BLaER1 treated with 17β-estradiol and CSF1 and Interleukin-3, amounts not matched to agents 10 nM and 100 nM (cell line): ENCODE results near the gene KDM3B.
A peak's percentile ranks its signal among the peaks of the same experiment; 100 is the strongest.

Experiments used
- H3K27ac ChIP-seq, 11 experiments: shearing (Covaris generic); formaldehyde crosslinking; 2 replicates each; pipeline ENCODE4 v1.8.1; 2022
- H3K27me3 ChIP-seq, 11 experiments: shearing (Covaris generic); formaldehyde crosslinking; 2 replicates each; pipeline ENCODE4 v1.8.1; 2022
- H3K36me3 ChIP-seq, 11 experiments: shearing (Covaris generic); formaldehyde crosslinking; 2 replicates each; pipeline ENCODE4 v1.8.1; 2022
- H3K4me1 ChIP-seq, 10 experiments: shearing (Covaris generic); formaldehyde crosslinking; 2 replicates each; pipeline ENCODE4 v1.8.1; 2022
- H3K4me2 ChIP-seq, 11 experiments: shearing (Covaris generic); formaldehyde crosslinking; 2 replicates each; pipeline ENCODE4 v1.8.1; 2022
- H3K4me3 ChIP-seq, 10 experiments: shearing (Covaris generic); formaldehyde crosslinking; 2 replicates each; pipeline ENCODE4 v1.8.1; 2022
- H3K9ac ChIP-seq, 11 experiments: shearing (Covaris generic); formaldehyde crosslinking; 2 replicates each; pipeline ENCODE4 v1.8.1; 2022
- H3K9me3 ChIP-seq, 11 experiments: shearing (Covaris generic); formaldehyde crosslinking; replicated peaks in 1 of 11; 2 replicates each; pipeline ENCODE4 v1.8.1; 2022
- H4K20me1 ChIP-seq, 11 experiments: shearing (Covaris generic); formaldehyde crosslinking; 2 replicates each; pipeline ENCODE4 v1.8.1; 2022
- Cebpa-rat ChIP-seq, 11 experiments: shearing (Covaris generic); IDR thresholded peaks; 2 replicates each; pipeline ENCODE4 v1.8.1; 2022

The KDM3B gene

DNA sequence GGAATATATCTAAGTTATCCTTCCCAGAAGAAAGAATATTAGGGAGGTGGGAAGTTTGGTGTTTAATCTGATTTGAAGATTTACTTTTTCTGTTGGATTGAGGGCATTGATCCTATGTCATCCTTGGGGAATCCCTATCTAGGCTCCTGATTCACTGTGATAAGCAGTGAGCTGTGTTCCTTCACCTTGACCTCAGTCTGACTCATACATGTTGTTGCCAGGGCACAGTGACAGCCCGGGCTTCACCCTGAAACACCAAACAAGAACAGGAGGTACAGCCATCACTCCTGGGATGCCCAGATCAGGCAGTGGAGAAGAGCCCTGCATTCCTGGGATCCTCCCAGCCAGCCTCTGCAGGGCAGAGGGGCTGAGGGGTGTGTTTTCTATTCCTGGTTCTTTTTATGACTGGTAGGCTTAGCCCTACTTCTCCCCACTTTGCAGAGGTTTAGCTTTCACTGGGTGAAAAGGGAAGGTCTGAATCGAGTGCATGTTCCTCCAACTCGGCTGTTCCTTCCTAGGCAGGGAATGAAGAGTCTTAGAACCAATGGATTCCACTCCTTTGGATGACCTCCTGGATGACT lies 17.5 kb upstream of the KDM3B start:
- Histone ChIP-seq H3K9me3 (no peaks in the 10 kb centered on the region), H3K27ac (no peak overlapping the region), H3K4me3 (no peak overlapping the region), H3K27me3 (no peaks in the 10 kb centered on the region), H3K36me3 (peaks cover 0 to 2% (median 0%) of the 10 kb centered on the region in 11 experiments; a peak in 4 of 22 replicates), H3K4me1 (peaks cover 28 to 47% (median 40%) of the 10 kb centered on the region in 10 experiments), H3K4me2 (no peak overlapping the region), H4K20me1 (peaks cover 4 to 16% (median 13%) of the 10 kb centered on the region in 11 experiments; a peak in 17 of 22 replicates), H3K9ac (no peak overlapping the region)
- no peak for TF ChIP-seq Cebpa-rat (IDR thresholded peaks at IDR 0.05)

DNA sequence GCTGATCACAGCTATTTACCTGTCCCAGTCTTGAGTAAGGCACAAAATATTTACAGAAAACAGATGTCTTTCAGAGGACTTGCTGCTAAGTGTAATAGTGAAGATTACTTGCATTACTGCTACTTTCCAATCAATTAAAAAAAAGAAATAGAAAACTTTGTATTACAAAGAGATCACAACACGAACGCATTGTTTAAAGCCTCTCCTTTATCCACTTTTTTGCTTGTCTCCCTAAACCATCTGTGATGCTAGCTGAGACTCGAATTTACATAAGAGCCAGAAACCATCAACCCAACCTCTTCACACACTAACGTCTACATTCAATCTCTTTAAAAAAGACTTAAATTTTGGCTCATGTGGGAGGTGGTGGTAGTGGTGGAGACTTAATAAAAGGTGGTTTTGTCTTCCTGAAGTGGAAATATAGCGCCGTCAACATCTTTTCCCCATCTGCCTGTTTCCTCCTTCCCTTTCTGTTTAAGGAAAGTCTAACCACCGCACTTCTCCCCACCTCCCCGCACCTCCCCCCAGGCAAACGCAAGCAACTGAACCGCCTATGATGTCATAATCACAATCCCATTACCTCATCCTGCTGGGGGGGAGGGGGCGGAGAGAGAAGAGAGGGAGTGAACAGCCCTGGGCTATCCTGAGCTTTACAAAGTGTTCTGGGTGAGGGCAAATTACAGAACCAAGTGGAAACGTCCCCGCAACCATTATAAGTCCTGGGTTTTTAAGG lies 15.4 kb upstream of the KDM3B start:
- H3K4me3 ChIP-seq = peak overlapping the region; percentile 75 to 89 (median 84)
- H4K20me1 ChIP-seq = peaks cover 22 to 37% (median 34%) of the 10 kb centered on the region in 11 experiments
- H3K9me3 ChIP-seq = no peaks in the 10 kb centered on the region
- peak in 2 of 11 experiments; percentile 41 to 60; a peak in 3 of 22 replicates for TF ChIP-seq Cebpa-rat (IDR thresholded peaks at IDR 0.05)
- H3K9ac ChIP-seq = peak overlapping the region; percentile 84 to 100 (median 99)
- H3K36me3 ChIP-seq = peaks cover 14 to 23% (median 20%) of the 10 kb centered on the region in 11 experiments
- no peaks in the 10 kb centered on the region for H3K27me3 ChIP-seq
- H3K4me1 ChIP-seq = peaks cover 35 to 46% (median 42%) of the 10 kb centered on the region in 10 experiments
- peak overlapping the region; percentile 90 to 100 (median 99) for H3K27ac ChIP-seq
- peak overlapping the region; percentile 69 to 97 (median 92) for H3K4me2 ChIP-seq

DNA sequence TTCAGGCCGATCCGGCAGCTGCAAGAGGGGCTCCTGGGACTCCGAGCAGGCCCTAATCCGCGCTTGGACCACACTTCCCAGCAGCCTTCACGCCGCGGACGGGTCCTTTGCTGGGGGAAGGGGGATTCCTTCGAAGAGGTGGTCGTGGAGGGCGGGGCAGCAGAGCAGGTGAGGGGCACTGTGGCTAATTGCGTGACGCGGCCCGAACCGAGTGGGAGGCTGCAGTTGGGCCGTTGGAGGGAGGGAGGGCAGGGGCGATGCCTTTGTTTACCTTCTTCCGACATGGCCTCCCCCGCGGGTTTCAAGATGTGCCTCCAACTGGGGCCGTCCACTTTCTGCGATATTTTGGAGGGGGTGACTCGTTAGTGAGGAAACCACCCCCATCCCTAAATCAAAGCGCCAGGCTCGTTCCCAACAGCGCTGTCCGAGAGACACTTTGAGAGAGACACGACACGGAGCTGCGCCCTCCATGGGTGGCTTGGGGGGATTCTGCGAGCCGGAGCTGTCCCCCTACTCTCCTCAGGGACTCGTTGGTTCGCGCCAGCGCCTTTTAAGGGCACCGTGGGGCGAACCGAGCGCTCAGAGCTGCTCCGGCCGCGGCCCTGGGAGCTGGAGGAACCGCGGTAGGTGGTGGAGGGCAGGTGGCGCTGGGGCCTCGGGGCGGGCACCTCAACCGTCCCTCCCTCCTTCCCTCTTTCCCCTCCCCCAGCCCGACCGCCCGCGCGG lies 14.6 kb upstream of the KDM3B start, which contains the start of gene FAM53C:
Gene FAM53C (plus strand): TSS at position 582 of the 726 bp plus-strand sequence. CDS start 3,070 bp downstream, outside the sequence.
- peak within 1 kb of the TSS; percentile 83 to 99 (median 95) for H3K4me2 ChIP-seq
- no peaks in the 10 kb centered on the region for H3K27me3 ChIP-seq
- peak within 1 kb of the TSS; percentile 84 to 100 (median 99) for H3K9ac ChIP-seq
- no peaks in the 10 kb centered on the region for H3K9me3 ChIP-seq
- no peak for TF ChIP-seq Cebpa-rat (IDR thresholded peaks at IDR 0.05)
- H4K20me1 ChIP-seq = peaks cover 22 to 45% (median 40%) of the 10 kb centered on the region in 11 experiments
- H3K4me1 ChIP-seq = peaks cover 31 to 39% (median 37%) of the 10 kb centered on the region in 10 experiments
- H3K36me3 ChIP-seq = peaks cover 21 to 31% (median 28%) of the 10 kb centered on the region in 11 experiments
- H3K4me3 ChIP-seq = peak within 1 kb of the TSS; percentile 75 to 89 (median 84)
- peak within 1 kb of the TSS; percentile 90 to 100 (median 99) for H3K27ac ChIP-seq

DNA sequence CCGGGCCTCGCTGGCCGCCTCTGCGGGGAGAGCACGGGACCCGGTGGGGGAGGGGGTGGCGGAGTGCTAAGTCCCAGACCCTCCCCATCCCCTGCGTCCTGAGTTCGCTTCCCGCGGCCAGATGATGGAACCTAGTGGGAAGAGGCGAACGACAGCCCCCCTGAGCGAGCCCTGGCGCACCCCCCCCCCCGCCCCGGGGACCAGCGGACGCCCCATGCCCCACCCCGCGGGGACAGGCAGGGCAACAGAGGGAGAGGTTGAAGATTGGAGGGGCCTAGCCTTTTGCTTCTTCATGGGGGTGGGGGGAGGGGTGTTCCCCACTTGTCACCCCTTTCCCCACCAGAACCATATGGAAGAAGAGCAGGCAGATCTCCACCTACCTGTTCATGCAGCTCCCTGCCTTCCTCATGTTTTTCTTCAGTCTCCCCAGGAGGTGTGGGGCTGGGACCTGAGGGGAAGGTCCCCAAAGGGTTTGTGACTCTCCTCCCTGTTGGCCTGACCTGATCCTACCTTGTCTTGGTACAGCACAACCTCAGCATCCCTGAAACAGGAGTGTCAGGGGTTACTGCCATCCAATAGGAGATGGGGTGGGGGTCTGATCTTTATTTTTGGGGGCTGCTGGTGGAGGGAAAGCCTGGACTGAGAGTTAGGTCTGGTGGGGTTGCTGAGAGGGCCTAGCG lies 13.9 kb upstream of the KDM3B start:
- peak overlapping the region; percentile 75 to 89 (median 84) for H3K4me3 ChIP-seq
- peaks cover 31 to 46% (median 37%) of the 10 kb centered on the region in 10 experiments for H3K4me1 ChIP-seq
- H3K27ac ChIP-seq = peak overlapping the region; percentile 90 to 100 (median 99)
- peak overlapping the region; percentile 84 to 100 (median 99) for H3K9ac ChIP-seq
- no peaks in the 10 kb centered on the region for H3K27me3 ChIP-seq
- TF ChIP-seq Cebpa-rat (IDR thresholded peaks at IDR 0.05) = no peak
- no peaks in the 10 kb centered on the region for H3K9me3 ChIP-seq
- H3K4me2 ChIP-seq = peak overlapping the region; percentile 83 to 99 (median 95)
- H3K36me3 ChIP-seq = peaks cover 28 to 38% (median 35%) of the 10 kb centered on the region in 11 experiments
- H4K20me1 ChIP-seq = peaks cover 22 to 52% (median 45%) of the 10 kb centered on the region in 11 experiments

DNA sequence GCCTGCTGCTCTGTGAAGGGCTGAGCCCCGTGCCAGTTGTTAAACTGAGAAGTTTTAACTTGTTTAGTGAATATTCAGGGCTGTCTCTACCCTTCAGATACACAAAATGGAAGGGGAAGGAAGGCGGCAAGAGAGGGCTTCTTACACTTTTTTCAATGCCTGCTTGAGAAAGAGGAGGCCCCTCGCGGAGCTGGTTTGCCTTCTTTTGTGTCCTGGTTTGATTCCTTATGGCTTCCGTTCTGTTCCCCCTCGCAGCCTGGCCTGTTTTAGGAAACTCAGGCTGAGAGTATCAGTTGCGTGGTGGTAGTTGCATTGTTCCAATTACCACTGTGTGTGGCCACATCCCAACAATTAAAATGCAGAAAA lies 13.4 kb upstream of the KDM3B start:
- Histone ChIP-seq H3K27ac (peak overlapping the region; percentile 90 to 100 (median 99)), H3K9me3 (no peaks in the 10 kb centered on the region), H3K27me3 (no peaks in the 10 kb centered on the region), H3K4me3 (peak overlapping the region; percentile 75 to 89 (median 84)), H3K4me1 (peaks cover 31 to 48% (median 37%) of the 10 kb centered on the region in 10 experiments), H3K9ac (peak overlapping the region; percentile 84 to 100 (median 99)), H3K4me2 (peak overlapping the region; percentile 83 to 99 (median 95)), H4K20me1 (peaks cover 23 to 57% (median 50%) of the 10 kb centered on the region in 11 experiments), H3K36me3 (peaks cover 33 to 43% (median 40%) of the 10 kb centered on the region in 11 experiments)
- TF ChIP-seq Cebpa-rat (IDR thresholded peaks at IDR 0.05) = no peak

DNA sequence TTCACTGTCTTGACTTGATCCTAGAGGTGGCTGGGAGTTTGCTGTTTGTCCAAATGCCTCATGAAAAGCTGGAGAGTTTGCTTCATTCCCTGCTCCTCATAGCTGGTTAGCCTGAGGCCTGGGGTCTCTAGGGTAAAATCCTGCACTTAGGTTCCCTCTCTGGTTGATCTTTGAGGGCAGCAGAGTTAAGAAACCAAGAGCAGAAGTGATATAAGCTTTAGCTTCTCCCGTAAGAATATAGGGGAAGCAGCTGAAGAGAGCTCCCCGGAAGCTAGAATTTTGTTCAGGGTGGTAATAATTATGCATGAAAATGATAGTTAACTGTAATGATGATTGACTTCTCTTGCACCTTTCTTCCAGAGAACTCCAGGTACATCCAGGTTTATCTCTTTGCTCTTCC lies 13.0 kb upstream of the KDM3B start:
- Histone ChIP-seq H3K9ac (peak overlapping the region; percentile 84 to 100 (median 99)), H3K4me3 (peak overlapping the region; percentile 75 to 89 (median 84)), H3K4me2 (peak overlapping the region; percentile 83 to 99 (median 95)), H3K27me3 (no peaks in the 10 kb centered on the region), H4K20me1 (peaks cover 27 to 61% (median 54%) of the 10 kb centered on the region in 11 experiments), H3K4me1 (peaks cover 31 to 48% (median 37%) of the 10 kb centered on the region in 10 experiments), H3K36me3 (peaks cover 37 to 47% (median 44%) of the 10 kb centered on the region in 11 experiments), H3K9me3 (no peaks in the 10 kb centered on the region), H3K27ac (peak overlapping the region; percentile 90 to 100 (median 99))
- no peak for TF ChIP-seq Cebpa-rat (IDR thresholded peaks at IDR 0.05)

DNA sequence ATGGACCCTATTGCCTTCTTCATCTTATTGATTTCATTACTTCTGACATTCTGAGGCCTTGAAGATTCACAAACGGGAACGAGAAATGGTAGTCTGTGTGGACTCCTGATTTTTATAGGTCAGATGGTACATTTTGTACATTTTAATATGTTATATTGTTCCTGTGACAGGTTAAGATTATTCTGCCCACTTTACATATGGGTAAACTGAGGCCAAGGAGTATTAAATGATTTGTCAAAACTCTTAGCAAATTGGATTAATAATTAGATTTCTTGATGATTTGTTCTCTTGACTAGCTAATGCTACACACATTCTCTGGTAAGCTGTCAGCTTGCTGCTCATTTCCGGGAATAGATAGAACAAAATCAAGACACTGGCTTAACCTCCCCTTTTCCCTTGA lies 12.5 kb upstream of the KDM3B start:
- peaks cover 42 to 52% (median 49%) of the 10 kb centered on the region in 11 experiments for H3K36me3 ChIP-seq
- H3K4me1 ChIP-seq = peaks cover 31 to 48% (median 37%) of the 10 kb centered on the region in 10 experiments
- no peaks in the 10 kb centered on the region for H3K27me3 ChIP-seq
- H4K20me1 ChIP-seq = peaks cover 32 to 66% (median 58%) of the 10 kb centered on the region in 11 experiments
- H3K9ac ChIP-seq = peak overlapping the region; percentile 84 to 100 (median 99); a peak in 21 of 22 replicates
- peak overlapping the region; percentile 75 to 89 (median 84) for H3K4me3 ChIP-seq
- TF ChIP-seq Cebpa-rat (IDR thresholded peaks at IDR 0.05) = no peak
- H3K27ac ChIP-seq = peak overlapping the region in 10 of 11 experiments; percentile 90 to 100 (median 99); a peak in 18 of 22 replicates
- H3K4me2 ChIP-seq = peak overlapping the region; percentile 83 to 99 (median 95)
- no peaks in the 10 kb centered on the region for H3K9me3 ChIP-seq
